Measurements from ENCODE around the gene HOXD8.

HOXD8 gene

DNA sequence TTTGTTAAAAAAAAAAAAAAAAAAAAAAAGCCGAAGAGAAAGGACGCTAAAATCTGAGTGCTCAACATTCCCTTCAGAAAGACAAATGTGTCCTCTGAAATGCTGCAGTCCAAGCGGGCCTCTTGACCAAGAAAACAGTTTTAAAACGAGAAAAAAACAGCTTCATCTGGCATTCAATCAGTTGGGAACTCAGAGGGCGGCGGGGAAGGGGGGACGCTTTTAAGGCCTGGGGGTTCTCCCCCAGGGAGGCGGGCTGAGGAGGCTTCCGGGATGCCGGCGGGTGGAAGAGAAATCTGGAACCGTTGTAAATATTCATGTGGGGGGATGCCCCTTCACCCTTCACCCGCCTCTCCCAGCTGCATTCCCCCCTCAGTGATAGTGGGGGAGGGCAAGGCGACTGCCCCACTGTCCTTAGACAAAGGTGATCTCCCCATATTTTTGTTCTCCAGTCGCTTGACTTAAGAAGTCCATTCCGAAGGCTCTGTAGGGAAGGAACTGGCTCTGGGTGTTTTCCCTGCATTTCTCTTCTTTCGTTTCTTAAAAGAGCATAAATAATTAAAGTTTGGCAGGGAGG is 25.7 kb upstream of the HOXD8 start:
- H3K4me3 Mint-ChIP-seq, result peak overlapping the region; percentile 9 to 86 (median 48)
- H3K4me1 Mint-ChIP-seq, result peaks cover 27% of the 10 kb centered on the region
- peaks cover 96% of the 10 kb centered on the region for H3K27me3 Mint-ChIP-seq (ENCODE audit: low read depth)
- TF ChIP-seq, protein P1, sequence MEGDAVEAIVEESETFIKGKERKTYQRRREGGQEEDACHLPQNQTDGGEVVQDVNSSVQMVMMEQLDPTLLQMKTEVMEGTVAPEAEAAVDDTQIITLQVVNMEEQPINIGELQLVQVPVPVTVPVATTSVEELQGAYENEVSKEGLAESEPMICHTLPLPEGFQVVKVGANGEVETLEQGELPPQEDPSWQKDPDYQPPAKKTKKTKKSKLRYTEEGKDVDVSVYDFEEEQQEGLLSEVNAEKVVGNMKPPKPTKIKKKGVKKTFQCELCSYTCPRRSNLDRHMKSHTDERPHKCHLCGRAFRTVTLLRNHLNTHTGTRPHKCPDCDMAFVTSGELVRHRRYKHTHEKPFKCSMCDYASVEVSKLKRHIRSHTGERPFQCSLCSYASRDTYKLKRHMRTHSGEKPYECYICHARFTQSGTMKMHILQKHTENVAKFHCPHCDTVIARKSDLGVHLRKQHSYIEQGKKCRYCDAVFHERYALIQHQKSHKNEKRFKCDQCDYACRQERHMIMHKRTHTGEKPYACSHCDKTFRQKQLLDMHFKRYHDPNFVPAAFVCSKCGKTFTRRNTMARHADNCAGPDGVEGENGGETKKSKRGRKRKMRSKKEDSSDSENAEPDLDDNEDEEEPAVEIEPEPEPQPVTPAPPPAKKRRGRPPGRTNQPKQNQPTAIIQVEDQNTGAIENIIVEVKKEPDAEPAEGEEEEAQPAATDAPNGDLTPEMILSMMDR (IDR thresholded peaks at IDR 0.05; ENCODE audit: unreplicated experiment in 3 of 3), result no peak
- no peaks in the 10 kb centered on the region for H3K9me3 Mint-ChIP-seq
- H3K27ac Mint-ChIP-seq, result peak overlapping the region in 2 of 3 experiments; percentile 7 to 94
- H3K36me3 Mint-ChIP-seq (ENCODE audit: low read depth), result peaks cover 4% of the 10 kb centered on the region

- Mint-ChIP-seq H3K27ac (peak overlapping the region in 2 of 3 experiments; percentile 7 to 94), H3K4me3 (peak overlapping the region; percentile 69 to 86 (median 82)), H3K36me3 (ENCODE audit: low read depth) (peaks cover 11% of the 10 kb centered on the region), H3K27me3 (ENCODE audit: low read depth) (peaks cover 96% of the 10 kb centered on the region), H3K4me1 (peaks cover 31% of the 10 kb centered on the region), H3K9me3 (no peaks in the 10 kb centered on the region)
- TF ChIP-seq, protein P1 (IDR thresholded peaks at IDR 0.05; ENCODE audit: unreplicated experiment in 3 of 3), result no peak
Measured at GRCh38 chr2:176104316-176105077, 25.0 kb upstream of the HOXD8 start.

DNA sequence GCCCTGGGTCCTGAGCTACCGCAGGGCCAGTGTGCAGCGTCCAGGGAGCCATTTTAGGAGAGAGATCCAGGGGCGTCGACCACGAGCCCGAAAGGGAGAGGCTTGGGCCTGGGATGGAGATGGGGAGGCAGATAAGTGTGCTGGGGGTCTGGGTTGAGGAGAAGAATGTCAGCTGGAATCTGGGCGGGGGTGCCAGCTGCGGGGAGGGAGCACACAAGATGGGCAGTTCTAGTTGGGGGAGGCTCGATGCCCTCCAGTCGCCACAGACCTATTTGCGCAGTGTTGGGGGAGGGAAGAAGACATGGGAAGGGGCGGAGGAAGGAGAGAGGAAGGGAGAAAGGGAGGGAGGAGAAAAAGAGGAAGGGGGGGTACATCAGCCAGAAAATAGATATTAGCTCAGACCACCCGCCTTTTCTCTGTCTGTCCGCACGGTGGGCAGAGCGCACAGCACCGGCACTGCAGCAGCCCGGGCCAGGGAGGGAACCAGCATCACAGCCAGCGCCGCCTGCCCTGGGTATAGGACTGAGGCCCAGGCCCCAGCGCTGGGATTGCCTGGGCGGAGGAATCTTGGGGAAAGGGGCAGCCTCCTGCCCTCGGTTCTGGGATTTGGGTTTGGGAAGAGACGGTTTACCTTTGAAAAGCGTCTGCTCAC is 24.3 kb upstream of the HOXD8 start:
- Mint-ChIP-seq H3K4me3 (peak overlapping the region; percentile 69 to 86 (median 82)), H3K27ac (peak overlapping the region in 1 of 3 experiments; percentile 94)

DNA sequence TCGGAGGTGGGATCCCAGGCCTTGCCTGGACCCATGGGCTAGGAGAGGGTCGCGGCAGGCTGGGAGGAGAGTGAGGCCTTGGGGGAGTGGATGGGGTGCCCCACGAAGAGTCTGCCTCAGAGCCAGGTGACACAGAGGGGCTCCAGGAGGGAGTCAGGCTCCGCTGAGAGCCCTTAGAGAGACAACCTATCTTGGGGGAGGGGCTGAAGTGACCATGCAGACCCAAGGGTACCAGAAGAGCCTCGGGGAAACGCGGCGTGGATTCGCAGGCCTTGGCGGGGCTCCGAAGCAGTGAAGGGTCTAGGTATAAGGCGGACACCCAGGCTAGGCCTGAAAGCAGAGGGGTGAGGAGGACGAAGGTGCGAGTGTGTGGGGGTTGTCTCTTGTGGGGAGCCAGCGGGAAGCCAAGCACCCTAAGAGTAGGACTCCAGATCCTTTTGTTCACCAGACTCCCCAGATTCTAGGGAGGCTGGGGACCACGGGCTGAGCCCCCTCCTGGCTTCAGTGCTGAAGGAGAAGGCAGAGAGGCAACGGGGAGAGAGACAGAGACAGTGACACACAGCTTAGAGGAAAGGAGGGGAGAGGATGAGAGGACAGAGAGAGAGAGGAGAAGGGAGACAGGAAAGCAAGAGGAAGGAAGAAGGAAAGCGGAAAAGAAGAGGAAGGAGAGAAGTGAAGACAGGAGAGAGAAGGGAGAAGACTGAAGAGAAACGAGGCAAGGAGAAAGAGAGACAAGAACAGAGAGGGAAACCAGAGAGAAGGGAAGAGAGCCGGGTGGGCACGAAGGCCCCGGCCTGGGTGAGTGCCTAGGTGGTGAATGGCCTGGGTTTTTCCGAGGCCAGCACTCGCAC is 23.6 kb upstream of the HOXD8 start:
- H3K27ac Mint-ChIP-seq, result peak overlapping the region in 2 of 3 experiments; percentile 6 to 94
- peaks cover 32% of the 10 kb centered on the region for H3K4me1 Mint-ChIP-seq
- peaks cover 96% of the 10 kb centered on the region for H3K27me3 Mint-ChIP-seq (ENCODE audit: low read depth)
- H3K36me3 Mint-ChIP-seq (ENCODE audit: low read depth), result peaks cover 23% of the 10 kb centered on the region
- TF ChIP-seq, protein P1 (IDR thresholded peaks at IDR 0.05; ENCODE audit: unreplicated experiment in 3 of 3), result no peak
- no peaks in the 10 kb centered on the region for H3K9me3 Mint-ChIP-seq
- H3K4me3 Mint-ChIP-seq, result peak overlapping the region; percentile 51 to 86 (median 82)

More for the DNA sequence above, 24.3 kb upstream of the HOXD8 start:
- H3K36me3 Mint-ChIP-seq (ENCODE audit: low read depth), result peaks cover 18% of the 10 kb centered on the region
- no peaks in the 10 kb centered on the region for H3K9me3 Mint-ChIP-seq
- H3K4me1 Mint-ChIP-seq, result peaks cover 32% of the 10 kb centered on the region
- TF ChIP-seq, protein P1 (IDR thresholded peaks at IDR 0.05; ENCODE audit: unreplicated experiment in 3 of 3), result no peak
- peaks cover 96% of the 10 kb centered on the region for H3K27me3 Mint-ChIP-seq (ENCODE audit: low read depth)

DNA sequence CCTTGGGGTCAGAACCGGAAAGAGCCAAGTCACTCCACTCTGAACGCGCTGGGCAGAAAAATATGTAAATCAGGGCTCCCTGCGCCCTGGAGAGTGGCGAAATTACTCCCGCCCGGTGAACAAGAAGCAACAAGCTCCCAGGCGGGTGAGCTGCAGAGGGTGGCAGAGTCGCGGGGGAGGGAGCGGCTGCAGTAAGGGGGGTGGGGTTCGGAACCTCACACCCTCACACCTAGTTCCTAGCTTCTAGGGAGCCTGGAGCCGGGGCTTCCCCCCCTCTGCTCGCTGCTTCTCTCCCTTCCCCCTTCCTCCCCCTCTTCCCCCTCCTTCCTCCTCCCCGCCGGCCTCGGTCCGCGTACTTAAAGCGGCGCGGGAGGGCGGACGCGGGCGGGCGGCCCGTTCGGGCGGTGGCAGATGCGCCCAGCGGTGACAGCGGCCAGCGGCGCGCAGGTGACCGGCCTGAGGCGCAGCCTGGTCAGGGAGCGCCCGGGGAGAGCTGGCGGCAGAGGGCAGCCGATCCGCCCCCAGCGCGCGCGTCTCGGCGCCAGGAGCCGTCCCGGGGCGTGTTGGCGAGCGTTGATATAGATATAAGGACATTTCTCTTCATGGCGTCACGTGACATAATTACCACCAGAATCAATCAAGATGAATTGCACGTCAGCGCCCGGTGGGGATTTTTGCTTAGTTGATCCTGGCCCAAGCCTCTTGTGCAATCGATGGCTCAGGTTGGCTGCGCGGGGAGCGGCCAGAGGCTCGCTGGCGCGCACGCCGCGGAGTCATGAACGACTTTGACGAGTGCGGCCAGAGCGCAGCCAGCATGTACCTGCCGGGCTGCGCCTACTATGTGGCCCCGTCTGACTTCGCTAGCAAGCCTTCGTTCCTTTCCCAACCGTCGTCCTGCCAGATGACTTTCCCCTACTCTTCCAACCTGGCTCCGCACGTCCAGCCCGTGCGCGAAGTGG is 22.6 kb upstream of the HOXD8 start, which contains the start of gene HOXD11:
HOXD11 (plus strand) TSS at position 700 of the 959 bp plus-strand sequence; CDS start at position 776, 76 bp downstream.
- Mint-ChIP-seq H3K27ac (peak within 1 kb of the TSS in 2 of 3 experiments; percentile 24 to 99), H3K4me3 (peak within 1 kb of the TSS; percentile 80 to 86 (median 82))
- TF ChIP-seq, protein P1 (IDR thresholded peaks at IDR 0.05; ENCODE audit: unreplicated experiment in 3 of 3), result no peak

More for the DNA sequence above, 22.6 kb upstream of the HOXD8 start, which contains the start of gene HOXD11:
- Mint-ChIP-seq H3K36me3 (ENCODE audit: low read depth) (peaks cover 30% of the 10 kb centered on the region), H3K27me3 (ENCODE audit: low read depth) (peaks cover 96% of the 10 kb centered on the region), H3K9me3 (no peaks in the 10 kb centered on the region), H3K4me1 (peaks cover 38% of the 10 kb centered on the region)
